ENCODE results near the gene GAS1. TPM values are rescaled to one million over a fixed set of nuclear protein-coding genes. Genes with fewer than 3 reads are reported as not detected.
A peak's percentile ranks its signal among the peaks of the same experiment; 100 is the strongest.

The GAS1 gene, protein sequence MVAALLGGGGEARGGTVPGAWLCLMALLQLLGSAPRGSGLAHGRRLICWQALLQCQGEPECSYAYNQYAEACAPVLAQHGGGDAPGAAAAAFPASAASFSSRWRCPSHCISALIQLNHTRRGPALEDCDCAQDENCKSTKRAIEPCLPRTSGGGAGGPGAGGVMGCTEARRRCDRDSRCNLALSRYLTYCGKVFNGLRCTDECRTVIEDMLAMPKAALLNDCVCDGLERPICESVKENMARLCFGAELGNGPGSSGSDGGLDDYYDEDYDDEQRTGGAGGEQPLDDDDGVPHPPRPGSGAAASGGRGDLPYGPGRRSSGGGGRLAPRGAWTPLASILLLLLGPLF
- total RNA-seq: 21.8 TPM
- long read RNA-seq, transcript GAS1-201 (1 exons, 2,827 nt): major isoform, 69 of 69 reads
- long read RNA-seq, partial matches to known transcripts: 0 of 69 reads
- long read RNA-seq, other reads (novel, unspliced or antisense): 0 of 69 reads

DNA sequence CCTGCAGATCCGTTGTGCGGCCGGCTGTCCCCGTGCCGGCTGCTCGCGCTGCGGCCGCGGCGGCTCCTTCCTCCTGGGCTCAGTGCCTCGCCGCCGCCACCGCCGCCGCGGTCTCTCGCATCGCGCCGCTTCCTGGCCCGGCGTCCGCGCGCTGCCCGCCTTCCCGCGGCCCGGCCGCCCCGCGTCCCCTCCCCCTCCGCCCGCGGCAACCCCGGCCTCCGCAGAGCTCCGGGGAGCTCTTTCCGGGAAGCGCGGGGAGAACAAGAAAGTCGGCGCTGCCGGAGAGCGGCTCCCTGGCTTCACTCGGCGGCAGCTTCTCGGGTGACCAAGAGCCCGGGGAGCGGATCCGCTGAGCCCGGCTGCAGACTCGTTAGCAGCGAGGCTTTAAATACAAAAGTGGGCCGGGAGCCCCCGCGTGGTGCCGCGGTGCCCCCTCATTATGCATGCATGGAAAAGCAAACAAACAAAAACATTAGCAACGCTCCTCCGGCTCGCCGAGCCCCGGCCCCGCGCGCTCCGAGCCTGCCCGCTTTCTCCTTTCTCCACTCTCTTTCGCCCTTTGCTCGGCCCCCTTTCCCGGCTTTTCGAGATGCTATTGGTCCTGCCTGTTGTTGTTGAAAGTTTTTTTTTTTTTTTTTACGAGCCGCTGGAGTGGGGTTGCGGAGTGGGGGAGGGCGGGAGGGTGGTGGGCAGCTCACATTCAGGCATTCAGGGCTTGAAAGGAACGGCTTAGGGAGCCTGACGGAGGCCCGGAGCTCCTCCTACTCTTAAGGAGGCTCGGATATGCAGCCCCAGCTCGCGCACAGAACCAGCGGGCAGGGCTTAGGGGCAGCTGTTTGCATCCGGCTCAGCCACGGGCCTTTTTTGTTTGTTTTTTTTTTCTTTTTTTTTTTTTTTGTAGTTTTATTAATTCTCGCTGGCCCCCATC lies at the start of gene GAS1:
Gene GAS1 (minus strand): TSS at position 361 of the 928 bp plus-strand sequence. CDS start 727 bp downstream, outside the sequence.
- DNase-seq (peak; percentile 93), ATAC-seq (ENCODE audit: poor library complexity) (peak; percentile 92)
- intact Hi-C loops (cut with DNase I): loop anchor here (5.0 kb wide), 1 partner anchor 460 kb away; no protein-coding TSS in a partner anchor

DNA sequence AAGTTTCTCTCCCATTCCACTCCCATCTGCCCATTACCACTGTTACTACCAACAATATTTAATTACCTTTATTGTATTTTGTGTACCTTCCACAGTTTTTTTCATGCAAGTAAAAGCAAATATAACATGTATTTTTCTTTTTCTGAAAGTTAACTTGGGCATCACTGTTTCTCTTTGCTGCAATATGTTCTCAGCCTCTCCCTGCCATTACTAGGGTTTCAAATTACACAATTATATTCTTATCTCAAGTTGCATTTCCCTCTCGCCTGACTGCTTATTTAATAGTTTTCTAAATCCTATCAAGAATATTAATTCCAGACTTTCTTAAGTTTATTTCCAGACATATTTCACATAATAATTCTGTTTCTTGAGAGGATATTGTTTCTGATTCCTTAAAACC lies 46.9 kb upstream of the GAS1 start:
- intact Hi-C loops (cut with DNase I): no loop called here
- ATAC-seq (ENCODE audit: poor library complexity) (no peak), DNase-seq (no peak)

DNA sequence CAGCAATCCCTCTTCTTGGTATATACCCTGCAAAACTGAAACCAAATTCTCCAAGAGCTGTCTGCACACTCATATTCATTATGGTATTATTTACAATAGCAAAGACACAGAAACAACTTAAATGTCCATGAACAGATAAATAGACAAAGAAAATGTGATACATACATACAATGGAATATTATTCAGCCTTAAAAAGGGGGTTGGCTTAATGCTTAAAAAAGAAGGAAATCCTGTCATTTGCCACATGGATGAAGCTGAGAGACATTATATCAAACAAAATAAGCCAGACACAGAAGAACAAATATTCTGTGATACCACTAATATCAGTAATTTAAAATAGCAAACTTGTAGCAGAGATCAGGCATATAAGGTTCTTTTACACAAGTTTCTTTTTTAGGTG lies 46.5 kb upstream of the GAS1 start:
- no peak for ATAC-seq (ENCODE audit: poor library complexity)
- DNase-seq: no peak
- intact Hi-C loops (cut with DNase I): no loop called here

DNA sequence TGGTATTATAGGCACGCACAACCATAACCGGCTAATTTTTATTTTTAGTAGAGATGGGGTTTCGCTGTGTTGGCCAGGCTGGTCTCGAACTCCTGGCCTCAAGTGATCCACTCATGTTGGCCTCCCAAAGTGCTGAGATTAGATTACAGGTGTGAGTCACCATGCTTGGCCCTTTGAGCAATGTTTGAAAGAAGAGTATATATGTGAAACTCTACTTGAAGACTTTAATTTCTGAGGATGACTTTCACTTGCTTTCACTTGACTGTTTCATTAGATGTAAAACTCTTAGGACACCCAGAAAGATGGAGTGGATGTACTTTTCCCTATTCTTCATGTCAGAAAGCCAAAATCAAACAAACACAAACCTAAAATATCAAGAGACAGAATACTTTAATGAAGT lies 43.8 kb upstream of the GAS1 start:
- no peak for DNase-seq
- ATAC-seq (ENCODE audit: poor library complexity): no peak
- intact Hi-C loops (cut with DNase I): no loop called here

DNA sequence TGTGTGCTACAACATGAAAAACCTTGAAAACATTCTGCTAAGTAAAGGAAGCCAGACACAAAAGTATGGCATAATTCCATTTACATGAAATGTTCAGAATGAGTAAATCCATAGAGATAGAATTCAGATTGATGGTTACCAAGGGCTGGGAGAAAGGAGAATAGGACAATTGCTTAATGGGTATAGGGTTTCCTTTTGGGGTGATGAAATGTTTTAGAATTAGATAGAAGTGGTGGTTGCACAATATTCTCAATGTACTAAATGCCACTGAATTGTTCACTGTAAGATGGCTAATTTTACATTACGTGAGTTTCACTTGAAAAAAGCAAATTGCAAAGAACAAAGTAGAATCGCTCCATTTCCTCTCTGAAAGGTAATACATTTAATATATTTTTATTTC lies 43.0 kb upstream of the GAS1 start:
- no peak for ATAC-seq (ENCODE audit: poor library complexity)
- DNase-seq: no peak
- intact Hi-C loops (cut with DNase I): no loop called here

DNA sequence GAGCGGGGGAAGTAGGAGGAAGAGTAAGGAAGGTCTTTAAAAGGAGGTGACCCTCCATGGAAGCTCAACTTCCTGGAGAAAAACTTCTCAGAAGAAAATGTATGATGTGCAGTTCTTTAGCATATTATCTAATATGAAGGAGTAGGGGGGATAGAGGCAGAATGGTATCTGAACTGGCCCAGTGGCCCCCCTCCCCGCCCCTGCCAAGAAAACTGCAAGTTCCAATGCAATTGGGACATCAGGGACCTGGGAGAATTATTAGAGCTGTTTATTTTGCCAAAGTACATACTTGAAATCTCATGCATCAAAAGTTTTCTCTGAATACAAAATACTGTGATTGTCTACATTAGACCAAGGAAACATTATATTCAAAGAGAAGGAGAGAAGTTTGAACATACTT lies 40.6 kb upstream of the GAS1 start:
- ATAC-seq (ENCODE audit: poor library complexity): no peak
- intact Hi-C loops (cut with DNase I): no loop called here
- DNase-seq: no peak

DNA sequence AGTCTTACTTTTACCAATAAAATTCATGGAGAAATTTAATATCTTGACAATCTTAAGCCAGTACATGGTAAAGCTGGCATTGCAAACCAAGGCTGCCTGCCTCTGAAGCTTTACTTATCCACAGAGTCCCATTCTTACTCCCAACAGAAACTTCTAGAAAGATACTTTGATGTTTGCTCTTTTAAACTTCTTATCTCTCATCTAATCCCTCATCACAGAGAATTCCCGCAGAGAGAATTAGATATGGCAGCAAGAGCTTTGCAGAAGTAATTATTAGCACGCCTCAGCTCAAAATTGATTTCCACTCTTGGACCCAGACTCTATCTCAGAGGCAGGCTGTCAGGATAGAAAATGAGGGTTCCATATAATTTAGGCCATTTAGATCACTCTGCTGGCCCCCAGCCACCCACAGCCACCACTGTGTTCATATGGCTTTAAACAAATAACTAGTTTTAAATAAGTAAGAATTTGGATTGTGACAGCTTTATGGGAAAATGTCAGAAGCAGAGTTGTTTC lies 37.9 kb upstream of the GAS1 start:
- intact Hi-C loops (cut with DNase I): no loop called here
- no peak for DNase-seq
- no peak for ATAC-seq (ENCODE audit: poor library complexity)

DNA sequence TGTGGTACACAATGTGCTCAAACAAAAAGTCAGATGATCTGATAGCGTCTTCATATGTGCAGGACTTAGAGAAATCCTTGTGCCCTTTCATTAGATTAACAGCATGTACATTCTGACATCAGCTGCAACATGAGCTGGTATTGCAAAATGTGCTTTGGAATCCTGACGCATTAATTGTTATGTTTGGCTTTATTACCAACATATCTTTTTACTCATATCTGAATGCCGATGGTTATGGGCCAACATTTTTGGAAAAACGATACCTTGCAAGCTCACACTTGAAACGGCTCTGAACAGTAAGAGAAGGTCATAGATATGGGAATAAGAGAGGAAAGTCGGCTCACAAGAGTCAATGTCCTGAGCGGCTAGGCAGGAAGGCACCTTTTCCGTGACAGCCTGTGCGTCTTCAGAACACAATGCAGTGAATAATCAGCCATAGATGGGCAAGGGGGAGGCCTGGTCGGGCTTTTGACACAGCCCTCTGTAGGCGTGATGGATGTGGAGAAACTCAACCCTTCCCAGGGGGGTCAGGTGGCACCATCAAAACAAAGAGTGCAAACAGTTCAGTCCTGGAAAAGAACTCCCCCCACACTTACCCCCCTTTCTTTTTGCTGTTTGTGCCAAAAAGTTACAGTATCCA lies 36.4 kb upstream of the GAS1 start:
- peak; percentile 77 for ATAC-seq (ENCODE audit: poor library complexity)
- DNase-seq: peak; percentile 40
- intact Hi-C loops (cut with DNase I): no loop called here

DNA sequence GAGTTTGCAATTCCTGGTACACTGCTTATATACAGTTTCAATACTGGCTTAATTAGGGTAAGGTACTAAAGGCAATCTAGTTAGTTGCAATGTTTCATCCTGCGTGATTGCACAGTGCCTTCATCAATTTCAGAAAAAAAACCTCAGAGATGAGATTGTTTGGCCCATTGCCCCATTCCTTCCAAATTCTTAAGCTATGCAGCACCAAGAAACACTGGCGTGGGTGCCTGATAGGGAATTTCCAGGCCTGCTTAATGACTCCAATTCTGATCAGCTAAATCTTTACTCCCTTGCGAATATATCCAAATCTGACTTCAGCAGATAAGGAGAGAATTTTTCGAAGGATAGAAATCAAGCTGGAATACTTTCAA lies 35.9 kb upstream of the GAS1 start:
- DNase-seq (peak; percentile 41), ATAC-seq (ENCODE audit: poor library complexity) (peak; percentile 58)
- intact Hi-C loops (cut with DNase I): no loop called here

DNA sequence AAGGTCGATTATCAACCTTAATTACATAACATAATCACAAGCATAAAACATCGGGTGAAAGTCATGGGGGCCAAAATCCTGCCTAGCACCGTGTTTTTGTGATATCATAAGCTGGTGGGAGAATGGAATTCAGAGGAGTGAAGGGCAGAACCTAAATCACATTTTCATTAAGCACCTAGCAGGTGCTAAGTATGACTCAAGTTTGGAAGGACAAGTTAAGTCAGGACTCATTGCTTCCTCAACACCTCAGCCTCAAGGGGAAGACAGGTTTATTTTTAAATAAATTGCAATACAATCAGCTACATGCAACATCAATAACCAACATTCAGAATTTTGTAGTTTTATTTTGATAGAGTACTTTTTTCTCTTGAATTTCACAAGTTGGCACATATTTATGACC lies 33.5 kb upstream of the GAS1 start:
- intact Hi-C loops (cut with DNase I): no loop called here
- no peak for DNase-seq

DNA sequence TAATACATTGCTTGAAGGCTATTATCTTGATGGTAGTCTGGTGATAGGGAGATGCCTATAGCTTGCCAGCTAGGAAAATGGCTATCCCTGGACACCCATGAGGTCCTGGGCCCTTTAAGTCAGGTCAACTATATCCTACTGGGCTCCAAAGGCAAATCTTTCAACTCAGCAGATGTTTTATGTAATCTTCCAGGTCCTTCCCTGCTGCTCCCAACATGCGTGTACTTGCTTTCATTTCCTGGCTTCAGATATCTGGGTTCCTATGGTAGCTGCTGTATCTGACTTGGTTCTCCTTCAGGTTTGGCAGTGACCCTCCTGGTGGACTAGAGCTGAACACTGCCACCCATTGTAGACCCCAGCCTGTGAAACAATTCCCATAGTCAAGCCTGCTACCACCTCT lies 32.4 kb upstream of the GAS1 start:
- DNase-seq: no peak
- ATAC-seq (ENCODE audit: poor library complexity): peak; percentile 31
- intact Hi-C loops (cut with DNase I): no loop called here

More for the DNA sequence above, 33.5 kb upstream of the GAS1 start:
- no peak for ATAC-seq (ENCODE audit: poor library complexity)

DNA sequence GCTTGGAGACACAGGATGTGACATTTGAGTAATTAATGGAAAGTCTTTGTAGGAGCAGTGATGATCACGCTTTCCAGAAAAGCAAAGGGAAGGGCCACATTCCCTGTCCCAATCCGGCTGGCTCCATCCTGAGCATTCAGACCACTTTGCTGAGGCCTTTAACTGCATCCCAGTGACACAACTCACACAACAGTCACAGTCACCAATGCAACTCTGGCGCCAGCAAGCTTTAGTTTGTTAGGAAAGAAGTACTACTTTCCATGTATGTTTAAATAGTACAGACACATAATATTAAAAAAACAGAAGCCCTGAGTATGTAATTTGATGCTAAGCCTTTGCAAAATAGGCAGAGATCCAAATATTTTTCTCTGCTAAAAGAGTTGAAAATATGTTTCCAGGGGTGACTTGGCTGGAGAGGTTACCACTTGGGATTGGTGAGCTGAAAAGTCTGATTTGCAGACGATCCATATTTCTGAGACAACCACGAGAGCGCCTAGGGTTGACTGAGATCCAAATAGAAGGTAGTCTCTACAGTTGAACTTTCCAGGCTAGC lies 31.7 kb upstream of the GAS1 start:
- no peak for ATAC-seq (ENCODE audit: poor library complexity)

DNA sequence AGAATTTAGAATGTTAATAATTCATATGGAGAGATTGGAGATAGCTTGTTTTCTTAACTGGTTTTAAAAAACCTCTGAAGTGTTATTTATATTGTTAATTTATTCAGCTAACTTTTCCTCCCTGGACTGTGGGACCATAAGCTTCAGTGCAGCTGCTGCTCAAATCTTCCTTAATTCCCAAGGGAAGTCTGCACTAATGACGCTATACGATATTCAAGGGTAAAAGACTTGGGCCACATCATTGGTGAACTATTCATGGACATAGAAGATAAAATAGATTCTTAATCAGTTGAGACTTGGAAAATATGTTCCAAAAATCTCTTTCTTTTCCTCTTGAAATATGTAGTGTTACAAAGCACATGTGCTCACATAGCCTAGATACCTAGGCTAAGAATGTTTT lies 31.1 kb upstream of the GAS1 start:
- DNase-seq (no peak), ATAC-seq (ENCODE audit: poor library complexity) (no peak)
- intact Hi-C loops (cut with DNase I): no loop called here

More for the DNA sequence above, 31.7 kb upstream of the GAS1 start:
- no peak for DNase-seq
- intact Hi-C loops (cut with DNase I): no loop called here

DNA sequence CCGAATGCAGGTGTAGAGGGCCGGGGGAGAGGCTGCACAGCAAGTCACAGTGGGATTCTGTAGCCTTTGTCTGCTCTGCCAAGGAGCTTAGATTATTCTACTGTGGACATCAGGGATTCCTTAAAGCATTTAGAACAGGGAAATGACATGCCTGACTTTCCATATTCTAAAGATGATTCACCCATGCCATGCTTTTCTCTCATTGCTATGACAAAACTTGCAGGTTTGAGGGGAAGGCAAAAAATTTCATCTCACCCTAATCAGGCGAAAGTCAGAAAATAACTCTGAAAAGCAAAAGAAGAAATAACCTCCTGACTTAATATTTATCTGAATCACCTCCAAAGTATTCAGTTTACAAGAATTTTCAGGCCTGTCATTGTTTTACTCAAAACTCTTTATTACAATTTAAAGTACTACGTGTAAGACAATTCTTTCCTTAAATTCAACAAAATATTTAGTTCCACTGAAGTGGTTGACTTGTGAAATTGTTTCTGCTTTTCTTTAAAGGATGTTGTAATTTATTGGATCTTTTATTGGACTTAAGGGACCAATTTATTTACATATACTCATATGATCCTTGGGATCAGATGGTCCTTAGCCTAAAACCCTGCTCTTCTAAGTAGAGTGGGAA lies 30.0 kb upstream of the GAS1 start:
- intact Hi-C loops (cut with DNase I): no loop called here
- ATAC-seq (ENCODE audit: poor library complexity) (no peak), DNase-seq (no peak)

DNA sequence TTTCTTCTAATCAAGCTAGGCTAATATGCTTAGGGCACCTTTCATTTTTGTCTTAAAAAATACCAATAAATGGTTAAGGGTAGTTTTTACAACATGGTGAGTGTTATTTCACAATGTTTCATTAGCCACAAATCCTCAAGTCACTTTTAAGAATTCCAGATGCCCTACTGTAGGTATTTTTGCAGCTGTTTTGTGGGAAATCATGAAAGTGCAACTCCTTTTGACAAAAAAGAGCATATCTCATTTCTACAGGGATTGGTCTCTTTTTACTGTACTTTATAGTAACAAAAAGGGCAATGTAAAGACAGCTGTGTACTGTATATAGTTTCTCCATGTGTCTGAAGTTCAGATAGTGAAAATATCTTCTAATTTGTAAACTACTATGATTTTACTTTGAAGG lies 28.3 kb upstream of the GAS1 start:
- ATAC-seq (ENCODE audit: poor library complexity): no peak
- no peak for DNase-seq
- intact Hi-C loops (cut with DNase I): no loop called here

DNA sequence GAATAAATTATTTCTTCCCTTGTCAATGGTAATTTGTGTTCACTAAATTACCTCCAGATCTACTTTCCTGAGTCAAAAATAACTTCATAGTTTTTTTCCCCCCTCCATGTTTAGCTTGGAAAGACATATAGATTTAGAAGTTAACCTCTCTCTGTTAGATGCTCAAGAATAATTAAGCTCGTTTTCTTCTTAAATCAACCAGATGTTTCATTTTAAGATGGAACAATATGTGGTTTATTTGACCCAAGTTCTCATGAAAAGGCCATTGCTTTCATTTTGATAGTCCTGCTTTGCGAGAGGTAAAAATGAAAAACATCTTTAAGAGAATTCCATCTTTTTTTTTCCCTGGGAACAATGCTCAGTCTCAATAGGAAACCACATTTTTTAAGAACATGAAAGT lies 27.7 kb upstream of the GAS1 start:
- ATAC-seq (ENCODE audit: poor library complexity): no peak
- intact Hi-C loops (cut with DNase I): no loop called here
- no peak for DNase-seq

DNA sequence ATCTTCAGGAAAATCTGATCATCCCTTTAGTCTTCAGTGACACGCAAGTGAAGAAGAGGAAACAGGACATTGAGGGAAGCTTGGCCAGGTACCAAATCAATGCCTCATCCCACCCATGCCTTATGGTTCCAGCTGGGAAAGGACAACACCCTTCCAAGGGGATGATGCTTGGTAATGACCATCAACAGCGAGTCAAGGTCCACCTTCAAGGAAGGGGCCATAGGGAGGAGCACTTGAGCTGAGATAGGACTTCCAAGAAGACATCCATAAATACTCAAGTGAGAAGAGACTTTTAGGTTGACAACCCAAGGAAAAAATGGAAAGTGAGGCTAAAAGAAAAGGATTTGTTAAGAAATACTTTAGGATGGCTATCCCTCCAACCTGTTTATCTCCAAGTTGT lies 27.1 kb upstream of the GAS1 start:
- ATAC-seq (ENCODE audit: poor library complexity) (no peak), DNase-seq (no peak)
- intact Hi-C loops (cut with DNase I): no loop called here

DNA sequence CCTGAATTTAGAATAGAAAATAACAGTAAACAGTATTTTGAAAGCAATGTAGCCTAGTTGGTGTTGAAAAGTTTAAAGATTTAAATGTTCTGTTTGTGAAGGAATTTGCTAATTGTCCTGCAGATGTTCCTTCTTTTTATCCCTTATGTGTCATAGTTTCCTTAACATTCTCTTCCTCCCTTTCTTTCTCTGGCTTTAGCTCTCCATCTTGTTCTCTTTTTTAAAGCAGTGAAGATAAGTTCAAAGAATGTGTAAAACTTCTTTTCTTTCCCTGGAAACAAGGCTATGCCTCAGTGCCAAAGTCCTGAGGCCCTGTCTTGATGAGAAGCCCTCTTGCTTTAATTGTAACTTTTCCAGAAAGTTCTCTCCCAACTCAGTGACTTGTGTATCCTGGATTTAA lies 24.4 kb upstream of the GAS1 start:
- ATAC-seq (ENCODE audit: poor library complexity): peak; percentile 51
- DNase-seq: no peak
- intact Hi-C loops (cut with DNase I): no loop called here

Measured in Right ventricle myocardium superior (tissue), 1 donor.